ENCODE results near the gene STT3B.

The STT3B gene

DNA sequence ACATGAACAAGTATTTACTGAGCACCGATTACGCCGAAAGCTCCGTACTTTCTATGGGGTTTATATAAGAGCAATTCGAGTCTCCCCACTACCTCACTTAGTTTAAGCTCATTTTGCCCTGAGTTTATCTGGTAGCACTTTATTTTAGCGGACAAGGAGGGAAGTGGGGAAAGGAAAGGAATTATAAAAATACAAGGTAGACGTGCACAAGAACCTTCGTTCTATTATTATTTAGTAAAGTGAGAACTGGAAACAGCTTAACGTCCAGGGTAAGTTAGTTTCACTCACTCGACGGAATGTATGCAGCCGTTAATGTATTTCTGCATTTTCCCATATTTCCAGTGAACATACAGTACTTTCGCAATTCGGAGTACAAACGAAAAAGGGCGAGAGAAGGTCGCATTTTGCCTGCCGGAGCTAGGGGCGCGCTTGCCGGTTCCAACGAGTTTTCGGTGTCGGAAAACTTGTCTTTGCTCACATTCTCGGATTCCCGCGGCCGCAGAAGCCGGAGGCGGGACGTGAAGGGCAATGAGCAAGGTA is 1.2 kb upstream of the STT3B start:
- Histone ChIP-seq H3K4me3 (ENCODE audit: low read depth, low read length) (peak overlapping the region; percentile 74), H3K36me3 (ENCODE audit: control insufficient read depth in 2 of 2, insufficient read depth in 1 of 2, low read length in 2 of 2) (no peaks in the 10 kb centered on the region), H3K9me3 (ENCODE audit: control insufficient read depth, insufficient read depth, low read depth, low read length) (no peaks in the 10 kb centered on the region), H3K4me1 (ENCODE audit: control insufficient read depth, insufficient read depth, low read length) (no peaks in the 10 kb centered on the region), H3K27ac (ENCODE audit: extremely low read depth, low read depth, low read length) (peak overlapping the region; percentile 87)
- TF ChIP-seq HOXC10 (CRISPR knock-in tag; IDR thresholded peaks at IDR 0.05) (no peak), ZNF37A (tag by site-specific recombination; IDR thresholded peaks at IDR 0.05) (no peak), PRDM1 (tag by site-specific recombination; IDR thresholded peaks at IDR 0.05) (peak; percentile 38; the same call in 1 of the 2 replicates), ZNF248 (tag by site-specific recombination; IDR thresholded peaks at IDR 0.05) (no peak)
- TF ChIP-seq, protein P1, sequence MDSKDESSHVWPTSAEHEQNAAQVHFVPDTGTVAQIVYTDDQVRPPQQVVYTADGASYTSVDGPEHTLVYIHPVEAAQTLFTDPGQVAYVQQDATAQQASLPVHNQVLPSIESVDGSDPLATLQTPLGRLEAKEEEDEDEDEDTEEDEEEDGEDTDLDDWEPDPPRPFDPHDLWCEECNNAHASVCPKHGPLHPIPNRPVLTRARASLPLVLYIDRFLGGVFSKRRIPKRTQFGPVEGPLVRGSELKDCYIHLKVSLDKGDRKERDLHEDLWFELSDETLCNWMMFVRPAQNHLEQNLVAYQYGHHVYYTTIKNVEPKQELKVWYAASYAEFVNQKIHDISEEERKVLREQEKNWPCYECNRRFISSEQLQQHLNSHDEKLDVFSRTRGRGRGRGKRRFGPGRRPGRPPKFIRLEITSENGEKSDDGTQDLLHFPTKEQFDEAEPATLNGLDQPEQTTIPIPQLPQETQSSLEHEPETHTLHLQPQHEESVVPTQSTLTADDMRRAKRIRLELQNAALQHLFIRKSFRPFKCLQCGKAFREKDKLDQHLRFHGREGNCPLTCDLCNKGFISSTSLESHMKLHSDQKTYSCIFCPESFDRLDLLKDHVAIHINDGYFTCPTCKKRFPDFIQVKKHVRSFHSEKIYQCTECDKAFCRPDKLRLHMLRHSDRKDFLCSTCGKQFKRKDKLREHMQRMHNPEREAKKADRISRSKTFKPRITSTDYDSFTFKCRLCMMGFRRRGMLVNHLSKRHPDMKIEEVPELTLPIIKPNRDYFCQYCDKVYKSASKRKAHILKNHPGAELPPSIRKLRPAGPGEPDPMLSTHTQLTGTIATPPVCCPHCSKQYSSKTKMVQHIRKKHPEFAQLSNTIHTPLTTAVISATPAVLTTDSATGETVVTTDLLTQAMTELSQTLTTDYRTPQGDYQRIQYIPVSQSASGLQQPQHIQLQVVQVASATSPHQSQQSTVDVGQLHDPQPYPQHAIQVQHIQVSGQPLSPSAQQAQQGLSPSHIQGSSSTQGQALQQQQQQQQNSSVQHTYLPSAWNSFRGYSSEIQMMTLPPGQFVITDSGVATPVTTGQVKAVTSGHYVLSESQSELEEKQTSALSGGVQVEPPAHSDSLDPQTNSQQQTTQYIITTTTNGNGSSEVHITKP (tag by site-specific recombination; IDR thresholded peaks at IDR 0.05) = peak; percentile 98
- TF ChIP-seq, protein P2, sequence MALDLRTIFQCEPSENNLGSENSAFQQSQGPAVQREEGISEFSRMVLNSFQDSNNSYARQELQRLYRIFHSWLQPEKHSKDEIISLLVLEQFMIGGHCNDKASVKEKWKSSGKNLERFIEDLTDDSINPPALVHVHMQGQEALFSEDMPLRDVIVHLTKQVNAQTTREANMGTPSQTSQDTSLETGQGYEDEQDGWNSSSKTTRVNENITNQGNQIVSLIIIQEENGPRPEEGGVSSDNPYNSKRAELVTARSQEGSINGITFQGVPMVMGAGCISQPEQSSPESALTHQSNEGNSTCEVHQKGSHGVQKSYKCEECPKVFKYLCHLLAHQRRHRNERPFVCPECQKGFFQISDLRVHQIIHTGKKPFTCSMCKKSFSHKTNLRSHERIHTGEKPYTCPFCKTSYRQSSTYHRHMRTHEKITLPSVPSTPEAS (tag by site-specific recombination; IDR thresholded peaks at IDR 0.05) = no peak
- CTCF ChIA-PET = interaction anchor here (0.5 to 0.9 kb wide), 5 partner anchors 8 to 792 kb away, joined by 3 to 5 read pairs (median 4); no protein-coding TSS in a partner anchor
- POLR2A ChIA-PET = interaction anchor here (0.5 to 1.8 kb wide), 4 partner anchors 15 to 778 kb away, joined by 3 to 19 read pairs (median 4); no protein-coding TSS in a partner anchor

DNA sequence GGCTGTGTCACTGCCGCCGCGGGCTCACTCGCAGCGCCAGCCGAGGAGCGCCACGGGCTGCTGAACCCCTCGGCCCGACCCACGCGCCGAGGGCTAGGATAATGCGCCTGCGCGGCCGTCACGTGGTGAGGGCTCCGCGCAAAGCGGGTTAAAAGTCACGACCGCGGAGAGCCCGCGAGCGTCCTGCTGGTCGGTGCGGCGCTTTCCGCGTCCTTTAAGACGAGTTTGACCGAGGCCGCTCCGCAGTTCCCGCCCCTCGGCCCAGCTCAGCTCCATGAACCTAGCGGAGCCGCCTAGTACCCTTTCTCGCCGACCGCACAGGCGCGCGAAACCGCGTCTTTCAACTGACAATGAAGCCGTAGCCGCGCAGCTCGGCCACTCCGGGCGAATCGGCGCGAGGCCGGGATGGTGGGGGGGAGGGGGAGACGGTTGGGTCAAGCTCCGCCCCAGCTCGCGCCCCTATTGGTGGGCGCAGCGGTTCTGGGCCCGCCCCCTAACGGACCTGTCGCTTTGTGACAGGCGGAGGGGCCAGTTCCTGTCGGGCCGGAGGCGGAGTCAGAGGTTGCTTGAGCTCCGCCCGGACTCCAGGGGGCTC is 636 bp upstream of the STT3B start:
- no peaks in the 10 kb centered on the region for H3K36me3 ChIP-seq (ENCODE audit: control insufficient read depth in 2 of 2, insufficient read depth in 1 of 2, low read length in 2 of 2)
- H3K4me3 ChIP-seq (ENCODE audit: low read depth, low read length) = peak overlapping the region; percentile 95
- H3K4me1 ChIP-seq (ENCODE audit: control insufficient read depth, insufficient read depth, low read length) = no peaks in the 10 kb centered on the region
- POLR2A ChIA-PET = interaction anchor here (0.5 to 1.8 kb wide), 22 partner anchors 8 to 779 kb away, joined by 3 to 19 read pairs (median 4); partner anchors contain the start of genes OSBPL10 and ZNF860
- H3K27ac ChIP-seq (ENCODE audit: extremely low read depth, low read depth, low read length) = peak overlapping the region; percentile 87
- CTCF ChIA-PET = interaction anchor here (0.5 to 0.9 kb wide), 5 partner anchors 9 to 792 kb away, joined by 3 to 5 read pairs (median 3); no protein-coding TSS in a partner anchor
- H3K9me3 ChIP-seq (ENCODE audit: control insufficient read depth, insufficient read depth, low read depth, low read length) = no peaks in the 10 kb centered on the region
- TF ChIP-seq SALL2 (tag by site-specific recombination; IDR thresholded peaks at IDR 0.05; ENCODE audit: borderline replicate concordance) (no peak), SCRT2 (tag by site-specific recombination; IDR thresholded peaks at IDR 0.05) (0 out of 2 replicates have a peak, but pooled peaks have one; percentile 37), ZSCAN23 (tag by site-specific recombination; IDR thresholded peaks at IDR 0.05) (peak; percentile 58; the same call in 1 of the 2 replicates), ZNF354C (tag by site-specific recombination; IDR thresholded peaks at IDR 0.05; ENCODE audit: borderline replicate concordance, low read depth) (no peak), ZNF777 (tag by site-specific recombination; IDR thresholded peaks at IDR 0.05; ENCODE audit: borderline replicate concordance) (no peak; the same call in 1 of the 2 replicates), ZNF585B (tag by site-specific recombination; IDR thresholded peaks at IDR 0.05) (no peak), ZNF274 (IDR thresholded peaks at IDR 0.05; ENCODE audit: low read length) (no peak), ZNF274 (tag by site-specific recombination; IDR thresholded peaks at IDR 0.05; ENCODE audit: borderline replicate concordance) (no peak), GLIS2 (tag by site-specific recombination; IDR thresholded peaks at IDR 0.05) (no peak), ZBTB48 (tag by site-specific recombination; IDR thresholded peaks at IDR 0.05) (no peak), ZIC2 (tag by site-specific recombination; IDR thresholded peaks at IDR 0.05) (peak; percentile 13), ZNF48 (tag by site-specific recombination; IDR thresholded peaks at IDR 0.05) (no peak), ZNF223 (tag by site-specific recombination; IDR thresholded peaks at IDR 0.05) (no peak), ZNF514 (tag by site-specific recombination; IDR thresholded peaks at IDR 0.05) (no peak), BCL11A (tag by site-specific recombination; IDR thresholded peaks at IDR 0.05; ENCODE audit: low read depth) (peak; percentile 94), ZNF311 (tag by site-specific recombination; IDR thresholded peaks at IDR 0.05; ENCODE audit: borderline replicate concordance) (no peak), ZNF350 (tag by site-specific recombination; IDR thresholded peaks at IDR 0.05) (no peak), PRDM1 (tag by site-specific recombination; IDR thresholded peaks at IDR 0.05) (no peak)
- TF ChIP-seq, protein P3, sequence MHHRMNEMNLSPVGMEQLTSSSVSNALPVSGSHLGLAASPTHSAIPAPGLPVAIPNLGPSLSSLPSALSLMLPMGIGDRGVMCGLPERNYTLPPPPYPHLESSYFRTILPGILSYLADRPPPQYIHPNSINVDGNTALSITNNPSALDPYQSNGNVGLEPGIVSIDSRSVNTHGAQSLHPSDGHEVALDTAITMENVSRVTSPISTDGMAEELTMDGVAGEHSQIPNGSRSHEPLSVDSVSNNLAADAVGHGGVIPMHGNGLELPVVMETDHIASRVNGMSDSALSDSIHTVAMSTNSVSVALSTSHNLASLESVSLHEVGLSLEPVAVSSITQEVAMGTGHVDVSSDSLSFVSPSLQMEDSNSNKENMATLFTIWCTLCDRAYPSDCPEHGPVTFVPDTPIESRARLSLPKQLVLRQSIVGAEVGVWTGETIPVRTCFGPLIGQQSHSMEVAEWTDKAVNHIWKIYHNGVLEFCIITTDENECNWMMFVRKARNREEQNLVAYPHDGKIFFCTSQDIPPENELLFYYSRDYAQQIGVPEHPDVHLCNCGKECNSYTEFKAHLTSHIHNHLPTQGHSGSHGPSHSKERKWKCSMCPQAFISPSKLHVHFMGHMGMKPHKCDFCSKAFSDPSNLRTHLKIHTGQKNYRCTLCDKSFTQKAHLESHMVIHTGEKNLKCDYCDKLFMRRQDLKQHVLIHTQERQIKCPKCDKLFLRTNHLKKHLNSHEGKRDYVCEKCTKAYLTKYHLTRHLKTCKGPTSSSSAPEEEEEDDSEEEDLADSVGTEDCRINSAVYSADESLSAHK (tag by site-specific recombination; IDR thresholded peaks at IDR 0.05) = no peak
- TF ChIP-seq, protein P4, sequence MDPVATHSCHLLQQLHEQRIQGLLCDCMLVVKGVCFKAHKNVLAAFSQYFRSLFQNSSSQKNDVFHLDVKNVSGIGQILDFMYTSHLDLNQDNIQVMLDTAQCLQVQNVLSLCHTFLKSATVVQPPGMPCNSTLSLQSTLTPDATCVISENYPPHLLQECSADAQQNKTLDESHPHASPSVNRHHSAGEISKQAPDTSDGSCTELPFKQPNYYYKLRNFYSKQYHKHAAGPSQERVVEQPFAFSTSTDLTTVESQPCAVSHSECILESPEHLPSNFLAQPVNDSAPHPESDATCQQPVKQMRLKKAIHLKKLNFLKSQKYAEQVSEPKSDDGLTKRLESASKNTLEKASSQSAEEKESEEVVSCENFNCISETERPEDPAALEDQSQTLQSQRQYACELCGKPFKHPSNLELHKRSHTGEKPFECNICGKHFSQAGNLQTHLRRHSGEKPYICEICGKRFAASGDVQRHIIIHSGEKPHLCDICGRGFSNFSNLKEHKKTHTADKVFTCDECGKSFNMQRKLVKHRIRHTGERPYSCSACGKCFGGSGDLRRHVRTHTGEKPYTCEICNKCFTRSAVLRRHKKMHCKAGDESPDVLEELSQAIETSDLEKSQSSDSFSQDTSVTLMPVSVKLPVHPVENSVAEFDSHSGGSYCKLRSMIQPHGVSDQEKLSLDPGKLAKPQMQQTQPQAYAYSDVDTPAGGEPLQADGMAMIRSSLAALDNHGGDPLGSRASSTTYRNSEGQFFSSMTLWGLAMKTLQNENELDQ (tag by site-specific recombination; IDR thresholded peaks at IDR 0.05; ENCODE audit: low read depth) = no peak

Measured in HEK293 (cell line).